Ramos (cell line): ENCODE results near the gene KRT16.
"Not testable (repeated sequence)": the region's sequence is repeated elsewhere in the genome, so short reads cannot be mapped to it uniquely, and the experiment has no call there.

Experiments
- in situ Hi-C: fragments of 300-500 bp; cut with MboI; formaldehyde crosslinking; loops from one replicate; pipeline ENCODE4 v1.14.3; 2022; ENCODE audit warnings: low sequenced_read_pairs; ENCODE audit not compliant: unreplicated experiment

The KRT16 gene

GRCh38 chr17:41619036-41619926 is 6.7 kb upstream of the KRT16 start:
- in situ Hi-C loops: no loop called here

DNA sequence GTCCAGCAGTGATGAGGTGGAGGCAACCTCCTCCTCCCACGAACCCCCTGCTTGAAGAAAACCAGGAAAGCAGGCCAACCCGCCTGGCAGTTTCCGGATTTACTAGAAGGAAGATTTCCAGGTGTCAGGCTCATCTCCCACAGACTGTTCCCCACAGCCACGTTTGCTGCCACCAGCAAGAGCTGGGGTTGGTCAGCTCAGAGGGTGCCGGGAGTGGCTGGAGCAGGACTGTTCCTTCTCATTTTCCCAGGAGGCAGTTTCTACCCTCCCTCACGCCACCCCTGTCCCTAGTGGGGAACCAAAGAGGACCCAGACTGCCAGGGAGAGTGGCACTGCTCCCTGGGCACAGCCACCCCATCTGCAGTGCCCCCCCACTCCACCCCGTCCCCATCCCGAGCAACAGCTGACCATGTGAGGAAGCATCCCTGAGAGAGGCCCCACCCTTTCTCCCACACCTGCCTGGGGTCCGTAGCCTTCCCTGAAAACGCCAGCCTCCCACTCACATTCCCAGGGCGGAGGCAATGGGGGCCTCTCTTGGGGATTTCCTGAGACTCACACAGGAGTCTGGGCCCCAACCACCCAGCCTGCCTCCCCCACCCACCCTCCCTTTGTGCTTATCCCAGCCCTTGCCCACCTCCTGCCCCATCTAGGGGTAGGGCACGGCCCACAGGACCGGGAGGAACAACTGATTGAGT is 5.9 kb upstream of the KRT16 start:
- in situ Hi-C loops: no loop called here

DNA sequence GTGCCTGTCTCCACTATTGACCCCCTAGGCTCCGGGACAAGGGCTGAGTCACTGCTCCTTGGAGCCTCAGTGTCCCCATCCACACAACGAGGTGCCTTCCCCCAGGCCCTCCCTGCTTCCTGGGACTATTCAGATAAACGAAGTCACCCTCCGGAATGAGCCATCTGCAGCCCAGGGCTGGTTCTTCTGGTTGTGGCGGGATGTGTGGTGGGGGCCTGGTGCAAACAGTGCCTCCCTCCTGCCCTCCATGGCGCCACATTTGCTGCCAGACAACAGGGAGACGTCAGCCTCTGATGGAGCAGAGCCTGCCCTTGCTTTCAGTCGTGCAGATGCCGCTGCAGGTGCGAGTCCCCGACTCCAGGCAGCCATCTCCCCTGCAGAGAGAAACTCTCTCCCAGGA is 5.1 kb upstream of the KRT16 start:
- in situ Hi-C loops: no loop called here

- in situ Hi-C loops: no loop called here
Observed at GRCh38 chr17:41617136-41617535, 4.6 kb upstream of the KRT16 start.

- in situ Hi-C loops: not testable (repeated sequence)
Observed at GRCh38 chr17:41616486-41616885, 3.9 kb upstream of the KRT16 start.

GRCh38 chr17:41615454-41615853 is 2.9 kb upstream of the KRT16 start:
- in situ Hi-C loops: no loop called here

DNA sequence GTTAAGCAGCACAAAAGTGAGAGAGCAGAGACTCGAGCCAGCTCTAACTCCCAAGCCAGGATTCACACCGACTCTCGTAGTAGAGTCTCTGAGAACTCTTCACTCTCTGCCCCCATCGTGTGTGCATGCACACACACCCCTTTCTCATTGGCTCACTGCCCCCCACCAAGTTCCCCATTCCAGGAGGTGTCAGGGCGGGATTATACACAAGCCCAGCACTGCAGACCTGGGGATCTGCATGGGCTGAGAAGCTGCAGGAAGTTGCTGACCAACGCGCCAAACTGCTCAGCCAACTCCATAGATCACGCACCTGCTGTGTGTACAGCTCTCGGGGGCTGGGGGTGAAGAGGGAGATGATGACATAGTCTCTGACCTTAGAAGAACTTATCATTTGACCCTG is 2.2 kb upstream of the KRT16 start:
- in situ Hi-C loops: not testable (repeated sequence)

GRCh38 chr17:41614098-41614497 is 1.5 kb upstream of the KRT16 start:
- in situ Hi-C loops: no loop called here

- in situ Hi-C loops: no loop called here
Observed at GRCh38 chr17:41613277-41614082, 913 bp upstream of the KRT16 start.

DNA sequence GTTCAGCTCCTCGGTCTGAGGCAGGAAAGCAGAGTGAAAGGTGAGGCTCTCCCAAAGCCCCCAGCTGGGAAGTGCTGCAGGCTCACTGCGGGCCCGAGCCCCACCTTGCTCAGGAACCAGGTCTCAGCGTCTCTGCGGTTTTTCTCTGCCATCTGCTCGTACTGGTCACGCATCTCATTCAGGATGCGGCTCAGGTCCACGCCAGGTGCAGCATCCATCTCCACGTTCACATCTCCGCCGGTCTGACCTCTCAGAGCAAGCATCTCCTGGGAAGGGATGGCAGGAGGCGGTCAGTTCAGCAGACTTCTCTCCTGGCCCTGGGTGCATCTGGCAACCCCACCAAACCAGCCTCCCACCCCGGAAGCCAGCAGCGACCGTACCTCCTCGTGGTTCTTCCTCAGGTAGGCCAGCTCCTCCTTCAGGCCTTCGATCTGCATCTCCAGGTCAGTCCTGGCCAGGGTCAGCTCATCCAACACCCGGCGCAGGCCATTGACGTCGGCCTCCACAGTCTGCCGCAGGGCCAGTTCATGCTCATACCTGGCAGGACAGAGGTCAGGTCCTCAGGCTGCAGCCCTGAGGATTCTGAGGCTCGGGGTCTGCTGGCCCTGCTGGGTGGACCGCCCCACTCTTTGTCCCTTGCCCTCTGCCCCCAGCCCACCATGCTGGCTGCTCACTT is 1.5 kb downstream of the KRT16 start:
- in situ Hi-C loops: no loop called here

- in situ Hi-C loops: not testable (repeated sequence)
Observed at GRCh38 chr17:41610061-41610517, 2.5 kb downstream of the KRT16 start.

- in situ Hi-C loops: not testable (repeated sequence)
Observed at GRCh38 chr17:41606930-41607329, 5.6 kb downstream of the KRT16 start.

- in situ Hi-C loops: no loop called here
Observed at GRCh38 chr17:41602524-41602923, 10.0 kb downstream of the KRT16 start.

- in situ Hi-C loops: no loop called here
Observed at GRCh38 chr17:41600318-41600717, 12.2 kb downstream of the KRT16 start.

DNA sequence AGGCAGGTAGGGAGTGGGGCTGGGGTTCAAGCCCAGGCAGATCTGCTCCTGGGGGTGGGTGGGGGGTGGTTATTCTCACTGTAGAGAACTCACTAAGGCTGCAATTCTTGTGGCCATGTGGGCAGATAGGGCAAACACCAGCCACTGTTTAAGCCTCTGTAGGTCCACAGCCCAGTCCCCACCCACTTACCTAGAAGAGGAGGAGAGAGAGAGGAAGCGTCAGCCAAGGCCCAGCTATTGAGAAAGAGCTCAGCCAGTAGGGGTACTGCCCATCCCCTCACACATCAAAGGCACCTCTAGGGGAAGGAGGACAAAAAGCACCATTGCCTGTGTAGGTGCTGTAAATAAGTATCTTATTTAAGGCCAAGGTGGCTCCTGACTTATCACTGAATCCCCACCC is 12.9 kb downstream of the KRT16 start:
- in situ Hi-C loops: no loop called here

GRCh38 chr17:41595585-41595984 is 17.0 kb downstream of the KRT16 start:
- in situ Hi-C loops: no loop called here

DNA sequence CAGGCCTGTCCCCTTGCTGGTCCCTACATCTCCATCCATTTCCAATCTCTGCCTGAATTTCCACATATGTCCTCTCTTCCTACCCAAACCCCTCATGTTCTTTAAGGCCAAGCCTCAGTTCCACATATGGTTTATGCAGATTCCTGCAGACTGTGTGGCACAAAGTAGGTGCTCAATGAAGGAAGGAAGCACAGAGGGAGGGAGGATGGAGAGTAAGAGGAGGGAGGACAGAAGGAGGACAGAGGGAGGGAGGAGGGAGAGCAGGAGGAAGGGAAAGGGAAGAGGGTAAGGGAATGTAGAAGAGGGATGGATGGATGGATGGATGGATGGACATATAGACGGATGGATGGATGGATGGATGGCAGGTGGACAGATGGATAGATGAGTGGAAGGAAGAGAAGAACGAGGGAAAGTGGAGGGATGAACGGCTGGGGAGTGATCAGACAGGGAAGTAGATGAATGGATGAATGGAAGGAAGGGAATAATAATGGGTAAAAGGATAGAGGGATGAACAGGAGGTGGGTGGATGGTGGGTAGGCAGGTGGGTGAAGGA is 18.1 kb downstream of the KRT16 start:
- in situ Hi-C loops: no loop called here

DNA sequence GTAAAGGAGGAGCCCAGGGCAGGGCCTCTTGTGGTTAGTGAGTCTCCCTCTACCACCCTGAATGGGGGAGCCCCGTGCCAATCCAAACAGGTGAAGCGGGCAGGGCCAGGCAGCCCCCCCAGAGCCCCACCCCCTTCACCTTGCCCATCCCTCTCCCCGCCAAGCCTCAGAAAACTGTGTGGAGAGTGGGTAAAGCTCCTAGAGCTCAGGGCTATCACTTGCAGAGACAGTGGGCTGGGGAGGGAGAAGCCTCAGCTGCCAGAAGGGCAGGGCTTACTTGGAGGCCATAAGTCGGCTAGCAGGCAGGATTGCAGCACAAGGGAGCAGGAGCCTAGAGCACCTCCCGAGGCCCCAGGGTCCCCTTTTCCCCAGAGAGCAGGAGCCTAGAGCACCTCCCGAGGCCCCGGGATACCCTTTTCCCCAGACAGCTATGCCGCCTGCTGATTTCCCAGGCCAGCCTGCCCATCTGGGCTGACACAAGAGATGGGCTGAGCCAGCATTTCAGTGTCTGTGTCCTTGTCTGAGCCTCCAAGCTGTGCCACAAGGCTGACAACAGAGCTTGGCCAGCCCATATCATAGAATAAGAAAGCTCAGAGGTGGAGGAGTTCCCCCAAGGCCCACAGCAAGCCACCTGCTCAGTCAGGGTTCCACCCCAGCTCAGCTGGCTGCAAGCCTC is 19.1 kb downstream of the KRT16 start:
- in situ Hi-C loops: no loop called here

DNA sequence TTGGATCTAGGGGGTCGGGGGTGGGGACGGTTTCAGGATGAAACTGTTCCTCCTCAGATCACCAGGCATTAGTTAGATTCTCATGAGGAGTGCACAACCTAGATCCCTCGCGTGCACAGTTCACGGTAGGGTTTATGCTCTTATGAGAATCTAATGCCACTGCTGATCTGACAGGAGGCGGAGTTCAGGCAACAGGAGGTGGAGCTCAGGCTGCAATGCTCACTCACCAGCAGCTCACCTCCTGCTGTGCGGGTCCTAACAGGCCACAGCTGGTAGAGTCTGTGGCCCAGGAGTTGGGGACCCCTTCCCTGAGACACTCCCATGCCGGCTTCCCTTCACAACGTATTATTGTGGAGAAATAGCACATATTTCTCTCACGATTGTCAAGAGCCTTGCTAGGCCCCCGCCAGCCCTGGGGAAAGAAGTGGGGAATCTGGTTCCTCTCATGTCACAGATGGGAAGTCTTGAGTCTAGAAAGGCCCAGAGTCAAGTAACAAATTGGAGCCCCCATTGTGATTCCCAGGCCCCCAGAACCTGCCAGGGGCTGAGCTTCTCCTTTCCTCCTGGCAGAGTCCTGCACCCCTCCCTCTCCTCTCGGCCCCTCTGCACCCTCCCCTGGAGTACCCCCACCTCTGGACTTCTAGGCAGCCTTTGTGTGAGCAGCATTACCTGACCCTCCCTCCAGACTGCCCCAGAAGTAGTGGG is 19.8 kb downstream of the KRT16 start:
- in situ Hi-C loops: no loop called here
